OCI-LY3 (cell line): ENCODE results near the gene EPO.

ENCODE experiments used
- H2AFZ ChIP-seq: fragments of 200-600, 300-600 bp; shearing (Covaris generic); 2 replicates; pipeline ENCODE4 v1.6.0; 2014; ENCODE audit warnings: antibody characterized with exemption, low read depth, low read length
- H3K27ac ChIP-seq: fragments of 200-600, 300-600 bp; sonication (generic); 2 replicates; pipeline ENCODE4 v1.5.1; 2014; ENCODE audit warnings: mild to moderate bottlenecking, low read length, moderate library complexity, mixed read lengths
- H3K27me3 ChIP-seq: fragments of 200-600, 300-600 bp; sonication (generic); 2 replicates; pipeline ENCODE4 v1.6.1; 2014; ENCODE audit warnings: low read depth, low read length, mixed read lengths
- H3K36me3 ChIP-seq: fragments of 200-600, 300-600 bp; sonication (generic); replicated peaks from 2 replicates; pipeline ENCODE3; 2014; ENCODE audit warnings: low read depth, low read length, mixed read lengths
- H3K4me1 ChIP-seq: fragments of 300-600, 200-600 bp; sonication (generic); 2 replicates; pipeline ENCODE4 v1.6.1; 2014; ENCODE audit warnings: low read length, mixed read lengths
- H3K4me2 ChIP-seq: fragments of 200-600, 300-600 bp; sonication (generic); 2 replicates; pipeline ENCODE4 v1.6.1; 2014; ENCODE audit warnings: low read length, mixed read lengths
- H3K4me3 ChIP-seq: fragments of 300-600, 200-600 bp; sonication (generic); 2 replicates; pipeline ENCODE4 v1.5.1; 2014; ENCODE audit warnings: antibody characterized with exemption, mild to moderate bottlenecking, low read length, moderate library complexity
- H3K79me2 ChIP-seq: fragments of 300-600, 200-600 bp; shearing (Covaris generic); 2 replicates; pipeline ENCODE4 v1.6.1; 2014; ENCODE audit warnings: mild to moderate bottlenecking, low read length, mixed read lengths
- H3K9ac ChIP-seq: fragments of 300-600, 200-600 bp; shearing (Covaris generic); 2 replicates; pipeline ENCODE4 v1.6.0; 2014; ENCODE audit warnings: mild to moderate bottlenecking, low read length, moderate library complexity
- H3K9me3 ChIP-seq: fragments of 200-600, 300-600 bp; shearing (Covaris generic); 2 replicates; pipeline ENCODE4 v1.6.1; 2014; ENCODE audit warnings: low read length, mixed read lengths; ENCODE audit not compliant: insufficient read depth
- H4K20me1 ChIP-seq: fragments of 200-600, 300-600 bp; sonication (generic); 2 replicates; pipeline ENCODE4 v1.6.1; 2016; ENCODE audit warnings: low read length, mixed read lengths; ENCODE audit not compliant: insufficient read depth
- CTCF ChIP-seq: fragments of 200-600, 300-600 bp; sonication (generic); IDR thresholded peaks from 2 replicates; pipeline ENCODE4 v1.5.1; 2014; ENCODE audit warnings: antibody characterized with exemption, low read length, low read depth
- EZH2phosphoT487 ChIP-seq: fragments of 200-600 bp; shearing (Covaris generic); IDR thresholded peaks from 2 replicates; pipeline ENCODE4 v1.6.1; 2018; ENCODE audit warnings: antibody characterized with exemption, mixed run types, low read depth

EPO gene

GRCh38 chr7:100739934-100740333 lies 19.7 kb downstream of the EPO start:
- H3K36me3 ChIP-seq, result no peaks in the 10 kb centered on the region
- no peak overlapping the region for H3K4me2 ChIP-seq
- H2AFZ ChIP-seq, result no peak overlapping the region
- H3K27ac ChIP-seq, result no peak overlapping the region
- no peak overlapping the region for H3K4me3 ChIP-seq
- no peaks in the 10 kb centered on the region for H3K9me3 ChIP-seq
- H3K4me1 ChIP-seq, result no peaks in the 10 kb centered on the region
- H3K27me3 ChIP-seq, result no peaks in the 10 kb centered on the region
- H3K9ac ChIP-seq, result no peak overlapping the region
- no peak for TF ChIP-seq EZH2phosphoT487
- TF ChIP-seq CTCF, result no peak
- H3K79me2 ChIP-seq, result no peaks in the 10 kb centered on the region
- no peaks in the 10 kb centered on the region for H4K20me1 ChIP-seq

GRCh38 chr7:100744605-100745004 lies 24.3 kb downstream of the EPO start:
- H3K4me3 ChIP-seq, result no peak overlapping the region
- no peaks in the 10 kb centered on the region for H3K9me3 ChIP-seq
- H3K4me1 ChIP-seq, result no peaks in the 10 kb centered on the region
- H3K27ac ChIP-seq, result no peak overlapping the region
- H3K79me2 ChIP-seq, result no peaks in the 10 kb centered on the region
- H4K20me1 ChIP-seq, result no peaks in the 10 kb centered on the region
- TF ChIP-seq EZH2phosphoT487, result no peak
- TF ChIP-seq CTCF, result no peak
- H2AFZ ChIP-seq, result no peak overlapping the region
- no peak overlapping the region for H3K4me2 ChIP-seq
- H3K36me3 ChIP-seq, result no peaks in the 10 kb centered on the region
- H3K27me3 ChIP-seq, result no peaks in the 10 kb centered on the region
- H3K9ac ChIP-seq, result no peak overlapping the region

GRCh38 chr7:100745184-100745583 lies 24.9 kb downstream of the EPO start:
- no peak overlapping the region for H3K4me2 ChIP-seq
- no peaks in the 10 kb centered on the region for H3K27me3 ChIP-seq
- H3K9ac ChIP-seq, result no peak overlapping the region
- no peak overlapping the region for H3K4me3 ChIP-seq
- no peaks in the 10 kb centered on the region for H3K36me3 ChIP-seq
- no peaks in the 10 kb centered on the region for H4K20me1 ChIP-seq
- no peak overlapping the region for H2AFZ ChIP-seq
- no peaks in the 10 kb centered on the region for H3K9me3 ChIP-seq
- no peaks in the 10 kb centered on the region for H3K4me1 ChIP-seq
- no peaks in the 10 kb centered on the region for H3K79me2 ChIP-seq
- H3K27ac ChIP-seq, result no peak overlapping the region
- TF ChIP-seq EZH2phosphoT487, result no peak
- no peak for TF ChIP-seq CTCF

GRCh38 chr7:100752994-100753393 lies 32.7 kb downstream of the EPO start:
- H3K9ac ChIP-seq, result no peak overlapping the region
- no peaks in the 10 kb centered on the region for H3K79me2 ChIP-seq
- H3K27ac ChIP-seq, result no peak overlapping the region
- H3K27me3 ChIP-seq, result peaks cover 17% of the 10 kb centered on the region
- no peak overlapping the region for H3K4me3 ChIP-seq
- no peaks in the 10 kb centered on the region for H4K20me1 ChIP-seq
- H3K4me2 ChIP-seq, result no peak overlapping the region
- H2AFZ ChIP-seq, result no peak overlapping the region
- H3K9me3 ChIP-seq, result no peaks in the 10 kb centered on the region
- no peaks in the 10 kb centered on the region for H3K36me3 ChIP-seq
- no peaks in the 10 kb centered on the region for H3K4me1 ChIP-seq
- no peak for TF ChIP-seq CTCF
- TF ChIP-seq EZH2phosphoT487, result no peak
